Activated naive CD4-positive, alpha-beta T cell treated with anti-CD3 and anti-CD28 coated beads, Interleukin-2, amount 50 U/mL, for 16 hours (primary cell): ENCODE measurements around the gene DMRTB1.

ENCODE experiments used
- DNase-seq: peaks from one replicate; pipeline ENCODE4 v3.0.0-alpha.2; 2020

The DMRTB1 gene

DNA sequence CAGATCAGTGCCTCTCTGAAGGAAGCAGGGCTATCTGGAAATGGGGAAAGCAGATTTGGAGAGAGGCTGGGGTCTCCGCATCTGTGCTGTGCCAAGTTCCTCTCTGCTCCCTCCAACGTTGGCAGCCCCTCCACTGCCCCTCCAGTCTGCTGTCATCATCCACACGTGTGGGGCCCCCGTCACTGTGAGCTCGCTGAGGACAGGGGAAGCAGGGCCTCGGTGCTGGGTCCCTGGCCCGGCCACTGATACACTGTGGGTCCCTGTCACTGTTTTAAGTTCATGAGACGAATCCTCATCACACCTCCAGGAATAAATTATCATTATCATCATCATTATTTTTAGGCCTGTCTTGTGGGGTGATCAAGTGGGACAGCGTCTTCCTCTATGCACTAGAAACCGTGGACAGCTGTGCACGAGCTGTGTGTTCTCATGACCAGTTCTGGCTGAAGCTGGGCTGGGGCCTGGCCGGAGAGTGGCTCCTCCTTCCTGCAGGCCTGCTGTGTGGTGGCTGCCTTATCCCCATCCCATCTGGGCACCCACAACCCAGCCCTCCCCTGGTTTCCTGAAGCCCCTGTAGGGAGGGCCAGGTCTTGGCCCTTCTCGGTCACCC, 52.2 kb downstream of the DMRTB1 start:
- DNase-seq = no peak

- no peak for DNase-seq
These were observed 53.0 kb downstream of the DMRTB1 start for GRCh38 chr1:53511933-53512806.

DNA sequence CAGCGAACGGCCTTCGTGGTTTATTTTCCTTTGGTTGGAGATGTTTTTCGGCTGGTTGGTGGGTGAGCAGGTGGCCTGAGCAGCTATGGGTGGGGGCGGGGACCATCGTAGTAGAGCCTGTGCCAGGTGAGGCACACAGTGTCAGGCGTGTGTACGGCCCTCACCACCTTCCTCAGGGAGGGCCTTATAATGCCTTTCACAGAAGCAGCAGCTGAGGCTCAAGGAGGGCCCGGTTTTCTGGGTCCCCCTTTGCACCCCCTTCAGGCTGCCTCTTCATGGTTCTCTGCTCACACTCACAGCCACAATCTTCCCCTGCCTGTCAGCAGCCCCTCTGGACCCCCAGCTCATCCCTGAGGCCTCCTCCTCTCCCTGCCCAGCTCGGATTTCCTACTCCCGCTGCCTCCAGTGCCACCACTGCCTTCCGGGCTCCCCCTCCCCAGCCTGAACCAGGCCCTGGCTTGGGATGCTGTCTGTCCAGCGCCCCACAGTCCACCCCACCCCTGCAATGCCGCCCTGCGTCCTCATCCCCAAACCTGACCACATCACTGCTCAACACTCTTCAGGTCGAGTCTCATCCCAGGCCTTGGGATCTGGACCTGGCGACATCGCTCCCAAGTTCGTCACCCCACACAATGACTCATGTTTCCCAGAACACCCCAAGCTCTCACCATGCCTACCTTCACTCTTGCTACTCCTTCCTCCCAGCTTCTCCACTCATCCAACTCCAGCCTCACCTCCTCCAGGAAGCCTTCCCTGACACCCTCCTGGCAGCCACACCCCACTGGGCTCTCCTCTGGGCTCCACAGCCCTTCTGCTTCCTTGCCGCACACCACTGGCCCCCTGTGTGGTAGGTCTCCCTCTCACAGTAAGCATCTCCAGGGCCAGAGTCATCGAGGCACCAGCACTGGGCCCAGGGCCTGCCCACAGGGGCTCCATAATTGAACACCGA, 53.9 kb downstream of the DMRTB1 start:
- no peak for DNase-seq

GRCh38 chr1:53513846-53514245, 54.6 kb downstream of the DMRTB1 start:
- no peak for DNase-seq

DNA sequence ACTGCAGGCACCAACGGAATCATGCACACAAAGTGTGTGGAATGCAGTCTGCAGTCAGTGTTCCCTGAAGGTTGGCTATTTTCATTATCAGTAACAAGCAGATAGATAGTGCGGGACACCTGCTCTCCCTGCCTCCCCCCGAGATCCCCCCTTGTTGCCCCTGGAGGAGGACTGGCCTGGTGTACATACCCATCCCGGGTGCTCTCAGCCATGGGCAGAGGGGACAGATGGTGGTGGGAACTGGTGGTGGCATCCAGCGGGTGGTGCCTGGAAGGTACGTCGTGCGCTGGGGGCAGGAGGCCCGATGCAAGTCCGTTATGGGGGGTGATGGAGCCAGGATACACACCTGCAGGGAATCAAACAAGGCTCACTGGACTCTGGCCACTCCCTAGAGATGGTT, 55.2 kb downstream of the DMRTB1 start:
- no peak for DNase-seq

GRCh38 chr1:53516181-53516580, 57.0 kb downstream of the DMRTB1 start:
- no peak for DNase-seq
